NOMO-1 (cell line): ENCODE measurements around the gene PRR27.

Source experiments
- DNase-seq, 2 experiments: peaks; one replicate each; lab custom pipeline; 2025; ENCODE audit not compliant: unreplicated experiment in 2 of 2; lab: John Stamatoyannopoulos, UW

PRR27 gene

DNA sequence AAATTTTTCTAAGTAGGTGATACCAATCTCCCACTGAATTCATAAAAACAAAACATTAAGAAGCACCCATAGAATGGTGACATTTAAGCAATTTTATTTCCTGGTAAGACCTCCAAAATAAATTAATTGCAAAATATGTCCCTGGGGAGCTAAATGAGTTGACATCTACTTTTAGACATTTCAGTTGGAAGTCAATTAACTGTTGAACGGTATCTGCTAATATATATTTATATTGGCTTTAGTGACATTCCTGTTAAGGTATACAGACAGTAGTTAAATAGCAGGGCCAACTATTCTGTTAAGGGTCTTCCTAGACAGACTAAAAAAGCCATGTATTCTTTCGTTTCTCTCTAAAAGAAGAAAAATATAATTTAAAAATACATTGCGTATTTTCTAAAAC lies at the start of gene PRR27:
PRR27 (plus strand) TSS at position 301 of the 400 bp plus-strand sequence. CDS start 139 bp downstream, outside the sequence.
- no peak for DNase-seq

DNA sequence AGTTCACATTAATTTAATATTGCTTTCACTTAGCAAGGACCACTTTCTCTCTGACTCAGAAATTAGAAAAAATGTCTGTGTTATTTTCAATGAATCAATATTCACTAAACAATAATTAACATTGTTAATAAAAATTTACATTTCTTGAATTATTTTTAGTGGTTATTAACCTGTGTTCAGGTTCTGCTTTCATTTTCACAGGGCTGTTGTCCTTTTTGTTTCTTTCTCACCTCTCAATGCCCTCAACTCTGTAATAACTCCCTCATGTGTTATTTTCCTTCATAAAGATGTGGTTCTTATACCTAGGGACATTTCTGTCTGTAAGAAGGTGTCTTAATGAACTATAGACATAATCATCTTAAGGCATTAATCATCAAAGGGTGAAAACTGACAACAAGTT lies 43.1 kb upstream of the PRR27 start:
- no peak for DNase-seq

DNA sequence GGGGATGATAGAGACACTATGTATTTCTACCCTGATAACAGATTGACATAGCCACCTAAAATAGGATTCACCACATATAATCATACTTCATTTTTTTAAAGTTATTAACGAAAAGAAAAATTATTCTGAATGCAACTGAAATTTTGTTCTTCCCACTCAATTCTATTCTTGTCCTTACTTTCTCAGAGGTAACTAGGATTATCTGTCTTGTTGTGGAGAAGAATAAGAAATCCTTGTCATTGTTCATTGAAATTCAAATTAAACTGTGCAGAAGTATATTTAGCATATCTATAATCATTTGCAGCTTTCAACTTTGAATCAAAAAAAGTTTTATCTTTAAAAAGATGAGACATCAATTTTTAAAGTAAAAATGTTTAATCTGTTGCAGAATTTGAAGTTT lies 40.4 kb upstream of the PRR27 start:
- no peak for DNase-seq

DNA sequence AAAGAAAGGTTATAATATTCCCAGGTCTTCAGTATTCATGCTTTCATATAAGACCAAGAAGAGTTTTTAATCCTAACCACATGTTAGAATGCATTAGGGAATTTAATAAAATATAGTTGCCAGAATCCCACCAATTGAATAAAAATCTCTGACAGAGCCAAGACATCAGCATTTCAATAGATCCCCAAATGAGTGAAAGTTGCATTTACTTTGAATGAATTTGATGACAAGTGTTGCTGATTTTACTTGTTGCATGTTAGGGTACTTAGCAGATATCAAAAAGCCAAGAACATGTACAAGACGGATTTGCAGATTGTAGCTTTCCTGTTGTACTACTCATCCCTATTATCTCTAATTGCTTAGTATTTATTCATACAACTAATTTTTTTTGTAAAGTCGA lies 39.9 kb upstream of the PRR27 start:
- DNase-seq = no peak

DNA sequence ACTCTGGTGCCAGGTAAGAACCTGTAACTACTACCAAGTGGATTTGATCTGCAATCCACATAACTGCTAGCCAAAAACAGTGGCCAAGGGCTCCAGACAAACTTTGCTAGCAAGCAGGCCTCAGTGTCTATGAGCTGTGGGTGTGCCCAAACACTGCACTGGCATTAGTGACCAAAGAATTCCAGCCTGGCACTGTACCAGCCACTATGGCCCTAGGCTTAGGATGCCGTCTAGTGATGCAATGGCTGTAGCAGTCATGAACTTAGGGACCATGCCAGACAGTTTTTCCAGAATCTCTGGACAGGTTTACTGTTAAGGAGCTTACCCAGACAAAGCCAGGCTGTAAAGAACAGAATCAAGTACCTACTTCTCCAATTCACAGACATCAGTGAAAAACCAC lies 33.7 kb upstream of the PRR27 start:
- no peak for DNase-seq

DNA sequence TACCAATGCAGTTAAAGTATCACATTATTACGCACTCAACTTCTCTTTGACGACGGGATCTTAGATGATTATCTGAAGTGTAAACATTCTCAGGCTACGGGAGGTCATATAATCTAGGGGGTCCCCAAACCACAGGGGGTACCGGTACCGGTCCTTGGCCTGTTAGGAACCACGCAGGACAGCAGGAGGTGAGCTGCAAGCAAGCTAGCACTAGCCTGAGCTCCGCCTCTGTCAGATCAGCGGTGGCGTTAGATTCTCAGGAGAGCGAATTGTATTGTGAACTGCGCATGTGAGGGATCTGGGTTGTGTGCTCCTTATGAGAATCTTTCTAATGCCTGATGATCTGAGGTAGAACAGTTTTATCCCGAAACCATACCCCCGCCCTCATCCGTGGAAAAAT lies 20.6 kb upstream of the PRR27 start:
- no peak for DNase-seq

DNA sequence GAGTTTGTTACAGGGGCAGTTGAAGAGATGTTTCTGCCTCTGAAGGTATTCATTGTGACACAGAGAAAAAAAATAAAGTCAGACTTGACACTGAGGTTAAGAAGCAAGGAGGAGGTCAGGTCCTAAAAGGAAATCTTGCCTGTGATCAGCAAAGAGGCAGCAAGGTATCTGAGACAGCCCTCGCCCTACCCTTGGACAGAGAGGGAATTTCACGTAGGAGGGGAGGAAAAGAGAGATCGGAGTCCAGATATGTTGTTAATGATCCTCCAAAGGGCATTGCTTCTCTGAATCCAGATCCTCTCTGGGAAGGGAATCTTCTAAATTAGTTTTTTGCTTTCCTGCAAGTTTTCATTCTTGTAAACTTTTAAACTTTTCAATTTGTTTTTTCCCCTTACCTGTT lies 15.3 kb upstream of the PRR27 start:
- DNase-seq = no peak

DNA sequence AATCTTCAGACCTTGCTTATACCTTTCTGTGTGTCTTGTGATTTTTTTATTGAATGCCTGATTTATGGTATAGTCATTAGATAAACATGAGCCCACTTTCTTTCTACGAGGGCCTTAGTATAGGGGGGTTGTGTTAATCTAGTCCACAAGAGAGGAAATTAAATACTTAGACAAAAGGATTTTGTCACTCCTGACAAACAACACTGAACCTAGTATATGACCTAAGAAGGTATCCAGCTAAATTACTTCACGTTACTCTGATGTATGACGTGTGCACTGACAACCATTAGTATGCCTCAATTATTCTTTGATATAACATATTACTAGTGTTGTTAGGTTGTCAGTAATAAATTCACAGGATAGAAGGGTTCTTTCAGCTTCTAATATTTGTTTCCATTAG lies 2.8 kb upstream of the PRR27 start:
- DNase-seq = no peak

DNA sequence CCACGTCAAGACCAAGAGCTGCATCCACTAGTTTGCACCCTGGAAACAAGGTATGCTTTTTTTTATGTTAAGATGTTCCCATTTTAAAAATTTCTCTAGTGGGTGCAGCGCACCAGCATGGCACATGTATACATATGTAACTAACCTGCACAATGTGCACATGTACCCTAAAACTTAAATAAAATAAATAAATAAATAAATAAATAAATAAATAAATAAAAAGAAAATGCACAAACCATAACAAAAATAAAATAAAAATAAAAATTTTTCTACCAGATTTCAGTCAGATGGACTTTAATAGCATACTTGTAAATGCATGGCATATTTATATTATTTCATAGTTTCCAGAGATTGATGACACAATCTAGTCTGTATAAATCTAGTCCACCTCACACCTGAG lies 1.9 kb upstream of the PRR27 start:
- DNase-seq = no peak

GRCh38 chr4:70158576-70158975 lies 4.5 kb downstream of the PRR27 start:
- DNase-seq = no peak

DNA sequence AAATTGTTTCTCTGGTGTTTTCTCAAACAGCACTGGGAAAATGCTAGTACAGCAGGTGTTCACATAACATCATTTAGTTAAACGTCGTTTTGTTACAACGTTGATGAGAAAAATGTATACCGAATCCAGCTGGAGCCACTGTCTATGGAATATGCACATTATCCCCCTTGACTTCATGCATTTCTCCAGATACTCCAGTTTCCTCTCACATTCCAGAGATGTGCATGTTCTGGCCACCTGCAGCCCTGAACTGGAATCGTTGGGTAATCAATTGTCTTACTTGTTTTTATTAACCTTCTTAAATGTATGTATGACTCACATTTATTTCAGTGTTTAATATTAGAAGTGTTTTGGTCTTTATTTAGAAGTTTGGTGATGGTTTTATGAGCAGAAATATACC lies 23.1 kb downstream of the PRR27 start:
- DNase-seq = no peak

DNA sequence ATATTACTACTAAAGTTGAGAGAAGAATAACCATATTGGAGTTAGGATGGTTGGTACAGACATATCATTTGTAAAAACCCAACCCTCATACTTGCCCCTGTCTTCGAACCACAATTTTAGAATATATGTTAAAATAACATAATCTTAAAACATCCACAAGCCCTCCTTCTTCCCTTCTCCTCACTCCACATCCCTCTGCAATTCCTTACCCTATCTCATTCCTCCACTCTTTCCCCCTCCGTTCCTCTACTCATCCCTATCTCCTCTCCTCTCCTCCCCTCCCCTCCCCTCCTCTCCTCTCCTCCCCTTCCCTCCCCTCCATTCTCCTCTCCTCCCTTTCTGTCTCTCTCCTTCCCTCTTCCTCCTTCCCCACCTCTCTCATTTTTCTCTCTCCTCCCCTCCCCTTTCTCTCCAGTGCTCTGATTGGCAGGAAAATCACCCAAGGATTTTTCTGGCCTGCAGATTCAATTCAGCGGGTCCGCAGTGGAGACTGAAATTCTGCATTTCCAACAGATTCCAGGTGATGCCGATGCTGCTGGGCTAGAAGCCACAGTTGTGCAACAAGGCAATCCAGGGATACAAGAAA lies 24.1 kb downstream of the PRR27 start:
- no peak for DNase-seq

DNA sequence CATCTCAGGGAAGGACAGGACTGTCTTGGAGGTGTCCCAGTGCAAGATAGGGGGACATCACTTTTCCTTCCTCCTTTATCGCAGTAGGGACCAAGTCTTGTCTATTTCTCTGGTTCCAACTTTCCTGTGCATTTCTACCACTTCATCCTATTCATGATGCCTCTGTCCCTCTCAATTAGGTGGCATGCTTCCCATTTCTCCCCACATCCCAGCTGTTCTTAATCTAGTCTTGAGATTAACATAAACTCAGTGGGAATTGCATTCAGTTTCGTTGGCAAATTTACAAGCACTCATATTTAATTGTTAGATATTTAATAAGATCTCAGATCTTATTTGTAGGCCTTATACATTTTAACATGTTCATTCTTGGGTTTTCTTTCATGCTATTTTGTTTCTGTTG lies 25.8 kb downstream of the PRR27 start:
- DNase-seq = no peak

DNA sequence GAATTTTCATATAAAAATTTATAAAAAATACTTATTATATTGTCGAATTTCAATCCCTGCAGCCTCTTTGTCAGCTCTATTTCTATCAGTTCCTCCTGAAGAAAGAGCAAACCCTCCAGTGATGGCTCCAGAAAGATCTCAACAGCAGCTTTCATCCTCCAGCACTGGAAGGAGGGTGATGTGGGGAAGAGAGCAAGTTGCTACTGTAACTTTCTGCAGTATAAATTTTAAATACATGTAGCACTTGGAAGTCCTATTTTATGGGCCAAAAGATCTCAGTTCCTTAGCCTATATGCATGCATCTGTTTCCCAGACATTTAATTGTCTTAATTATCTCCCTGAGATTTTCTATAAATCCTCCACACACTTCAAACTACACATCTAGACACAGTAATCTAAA lies 27.8 kb downstream of the PRR27 start:
- no peak for DNase-seq

DNA sequence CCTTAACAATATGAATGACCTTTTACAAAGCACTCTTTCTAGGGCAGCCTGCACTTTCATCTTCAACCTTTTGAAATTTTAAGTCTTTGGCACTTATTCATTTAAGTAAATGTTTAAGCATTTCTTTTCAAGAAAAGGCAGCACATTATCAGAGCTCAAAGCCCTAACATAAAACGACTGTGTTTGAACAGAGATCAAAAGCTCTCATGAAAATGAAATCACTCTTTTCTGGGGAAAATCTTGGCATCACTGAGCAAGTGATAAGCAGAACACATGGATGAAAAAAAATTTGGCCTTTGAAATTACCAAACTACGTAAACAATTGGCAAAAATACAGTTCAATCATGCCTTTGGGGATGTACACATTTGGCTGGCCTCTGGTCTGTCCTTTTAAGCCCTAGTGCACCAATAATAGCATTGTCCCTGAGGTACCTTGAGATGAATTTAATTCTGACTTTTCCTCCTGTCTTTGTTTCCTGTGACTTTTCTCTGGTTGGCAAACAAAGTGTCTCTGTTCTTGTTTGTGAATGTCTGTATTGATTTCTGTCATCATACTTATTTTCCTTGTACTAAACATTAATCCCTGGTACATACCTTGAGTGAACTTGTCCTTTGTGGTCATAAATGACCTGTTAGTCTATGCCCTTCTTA lies 28.6 kb downstream of the PRR27 start:
- DNase-seq = no peak

- peak in 1 of 2 experiments; percentile 42 for DNase-seq
Measured at GRCh38 chr4:70183168-70183939, 29.3 kb downstream of the PRR27 start.

DNA sequence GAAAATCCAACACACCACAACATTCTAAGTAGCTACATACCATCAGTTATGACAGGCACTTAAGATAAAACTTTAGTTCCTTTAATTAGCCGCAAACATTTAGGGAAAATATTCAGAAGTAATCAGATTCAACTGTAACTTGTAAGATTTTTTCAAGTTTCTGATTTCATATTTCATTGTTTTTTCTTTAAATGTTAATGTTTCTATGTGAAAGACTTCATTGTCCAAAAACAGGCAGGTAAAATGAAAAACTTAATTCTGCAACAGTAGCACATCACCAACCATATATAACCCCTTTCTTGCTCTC lies 29.9 kb downstream of the PRR27 start:
- no peak for DNase-seq

GRCh38 chr4:70187216-70187615 lies 33.2 kb downstream of the PRR27 start:
- DNase-seq = no peak

DNA sequence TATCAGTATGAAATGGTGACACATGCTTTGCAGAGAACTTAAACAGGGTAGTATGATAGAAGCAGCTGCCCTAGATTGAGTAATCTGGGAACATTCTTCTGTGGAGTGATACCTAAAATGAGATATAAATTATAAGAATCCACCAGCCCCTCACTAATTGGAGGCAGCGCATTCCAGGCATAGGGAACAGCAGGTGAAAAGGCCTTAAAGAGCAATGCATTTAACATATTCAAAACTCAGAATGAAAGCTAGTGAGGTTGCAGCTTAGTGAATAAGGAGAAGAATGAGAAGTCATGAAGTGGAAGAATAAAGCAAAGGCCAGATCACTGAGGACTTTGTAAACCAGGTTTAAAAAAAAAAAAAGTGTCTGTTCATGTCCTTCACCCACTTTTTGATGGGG lies 36.5 kb downstream of the PRR27 start:
- DNase-seq = no peak

GRCh38 chr4:70191647-70192046 lies 37.6 kb downstream of the PRR27 start:
- no peak for DNase-seq

GRCh38 chr4:70192895-70193294 lies 38.9 kb downstream of the PRR27 start:
- DNase-seq = no peak

GRCh38 chr4:70195425-70195824 lies 41.4 kb downstream of the PRR27 start, which contains the start of gene ODAM:
Gene ODAM (plus strand): TSS chr4:70195725. CDS start chr4:70196544, 819 bp downstream.
- DNase-seq = no peak
